Putamen (tissue), 1 donor: Measurements from ENCODE around the gene LNX2.
A peak's percentile ranks its signal among the peaks of the same experiment; 100 is the strongest.

ENCODE experiments used
- DNase-seq: peaks from one replicate; pipeline ENCODE4 v3.0.0-alpha.2; 2016; ENCODE audit warnings: low spot score

LNX2 gene

GRCh38 chr13:27562457-27562856 lies 57.9 kb downstream of the LNX2 start:
- DNase-seq: no peak

- no peak for DNase-seq
Measured at GRCh38 chr13:27559719-27560118, 60.6 kb downstream of the LNX2 start.

- DNase-seq: no peak
Measured at GRCh38 chr13:27556109-27556508, 64.2 kb downstream of the LNX2 start.

GRCh38 chr13:27551562-27551961 lies 68.8 kb downstream of the LNX2 start:
- DNase-seq: no peak

- DNase-seq: no peak
Measured at GRCh38 chr13:27549406-27549981, 70.8 kb downstream of the LNX2 start.

GRCh38 chr13:27542220-27542619 lies 78.1 kb downstream of the LNX2 start:
- DNase-seq: no peak

GRCh38 chr13:27541386-27541785 lies 78.9 kb downstream of the LNX2 start:
- no peak for DNase-seq

GRCh38 chr13:27536361-27537101 lies 83.8 kb downstream of the LNX2 start:
- peak; percentile 9 for DNase-seq

GRCh38 chr13:27535546-27535945 lies 84.8 kb downstream of the LNX2 start:
- DNase-seq: no peak

- DNase-seq: no peak
Measured at GRCh38 chr13:27534981-27535380, 85.3 kb downstream of the LNX2 start.

GRCh38 chr13:27534108-27534980 lies 86.0 kb downstream of the LNX2 start:
- DNase-seq: no peak

- DNase-seq: peak; percentile 71
Measured at GRCh38 chr13:27533155-27533643, 87.1 kb downstream of the LNX2 start.

GRCh38 chr13:27528908-27529307 lies 91.4 kb downstream of the LNX2 start:
- DNase-seq: no peak

- no peak for DNase-seq
Measured at GRCh38 chr13:27526516-27526915, 93.8 kb downstream of the LNX2 start.

- DNase-seq: no peak
Measured at GRCh38 chr13:27524981-27525975, 95.1 kb downstream of the LNX2 start.

GRCh38 chr13:27523346-27524073 lies 96.8 kb downstream of the LNX2 start:
- no peak for DNase-seq

GRCh38 chr13:27522847-27523246 lies 97.5 kb downstream of the LNX2 start:
- no peak for DNase-seq

GRCh38 chr13:27516103-27516502 lies 104.2 kb downstream of the LNX2 start:
- no peak for DNase-seq

- DNase-seq: no peak
Measured at GRCh38 chr13:27510082-27510481, 110.2 kb downstream of the LNX2 start.

GRCh38 chr13:27508802-27509201 lies 111.5 kb downstream of the LNX2 start:
- no peak for DNase-seq

- no peak for DNase-seq
Measured at GRCh38 chr13:27505792-27506191, 114.5 kb downstream of the LNX2 start.
